Measurements from ENCODE around the gene IL1RL1.
A peak's percentile ranks its signal among the peaks of the same experiment; 100 is the strongest.

IL1RL1 gene

GRCh38 chr2:102294802-102295489 is 16.4 kb upstream of the IL1RL1 start:
- no peak for DNase-seq

- DNase-seq: no peak
These were observed 15.8 kb upstream of the IL1RL1 start for GRCh38 chr2:102295566-102295965.

GRCh38 chr2:102296449-102296848 is 14.9 kb upstream of the IL1RL1 start:
- no peak for DNase-seq

GRCh38 chr2:102297891-102298290 is 13.5 kb upstream of the IL1RL1 start:
- DNase-seq: no peak

- DNase-seq: peak; percentile 33
These were observed 9.4 kb upstream of the IL1RL1 start for GRCh38 chr2:102301867-102302362.

- no peak for DNase-seq
These were observed 8.9 kb upstream of the IL1RL1 start for GRCh38 chr2:102302458-102302857.

- DNase-seq: no peak
These were observed 7.8 kb upstream of the IL1RL1 start for GRCh38 chr2:102303589-102303988.

GRCh38 chr2:102304268-102304667 is 7.1 kb upstream of the IL1RL1 start:
- no peak for DNase-seq

- no peak for DNase-seq
These were observed 6.4 kb upstream of the IL1RL1 start for GRCh38 chr2:102304711-102305611.

GRCh38 chr2:102306125-102306524 is 5.2 kb upstream of the IL1RL1 start:
- DNase-seq: no peak

- DNase-seq: no peak
These were observed 1.7 kb downstream of the IL1RL1 start for GRCh38 chr2:102313025-102313424.

GRCh38 chr2:102313471-102313870 is 2.1 kb downstream of the IL1RL1 start:
- no peak for DNase-seq

GRCh38 chr2:102313950-102314349 is 2.6 kb downstream of the IL1RL1 start:
- DNase-seq: no peak

GRCh38 chr2:102315921-102316320 is 4.6 kb downstream of the IL1RL1 start:
- DNase-seq: no peak

GRCh38 chr2:102317715-102318114 is 6.4 kb downstream of the IL1RL1 start:
- no peak for DNase-seq

- no peak for DNase-seq
These were observed 7.1 kb downstream of the IL1RL1 start for GRCh38 chr2:102318437-102318836.

GRCh38 chr2:102321941-102322719 is 10.8 kb downstream of the IL1RL1 start:
- no peak for DNase-seq

GRCh38 chr2:102324914-102325313 is 13.6 kb downstream of the IL1RL1 start:
- peak; percentile 10 for DNase-seq

- DNase-seq: no peak
These were observed 20.1 kb downstream of the IL1RL1 start for GRCh38 chr2:102331311-102331980.

GRCh38 chr2:102334486-102334885 is 23.1 kb downstream of the IL1RL1 start:
- no peak for DNase-seq

GRCh38 chr2:102335871-102336366 is 24.6 kb downstream of the IL1RL1 start:
- no peak for DNase-seq

- no peak for DNase-seq
These were observed 25.2 kb downstream of the IL1RL1 start for GRCh38 chr2:102336502-102336945.
